ENCODE results near the gene RELB. TPM values are rescaled to one million over a fixed set of nuclear protein-coding genes. Genes with fewer than 3 reads are reported as not detected.

RELB gene
- total RNA-seq, 1 donor from 2014 or later = 9.5 TPM

DNA sequence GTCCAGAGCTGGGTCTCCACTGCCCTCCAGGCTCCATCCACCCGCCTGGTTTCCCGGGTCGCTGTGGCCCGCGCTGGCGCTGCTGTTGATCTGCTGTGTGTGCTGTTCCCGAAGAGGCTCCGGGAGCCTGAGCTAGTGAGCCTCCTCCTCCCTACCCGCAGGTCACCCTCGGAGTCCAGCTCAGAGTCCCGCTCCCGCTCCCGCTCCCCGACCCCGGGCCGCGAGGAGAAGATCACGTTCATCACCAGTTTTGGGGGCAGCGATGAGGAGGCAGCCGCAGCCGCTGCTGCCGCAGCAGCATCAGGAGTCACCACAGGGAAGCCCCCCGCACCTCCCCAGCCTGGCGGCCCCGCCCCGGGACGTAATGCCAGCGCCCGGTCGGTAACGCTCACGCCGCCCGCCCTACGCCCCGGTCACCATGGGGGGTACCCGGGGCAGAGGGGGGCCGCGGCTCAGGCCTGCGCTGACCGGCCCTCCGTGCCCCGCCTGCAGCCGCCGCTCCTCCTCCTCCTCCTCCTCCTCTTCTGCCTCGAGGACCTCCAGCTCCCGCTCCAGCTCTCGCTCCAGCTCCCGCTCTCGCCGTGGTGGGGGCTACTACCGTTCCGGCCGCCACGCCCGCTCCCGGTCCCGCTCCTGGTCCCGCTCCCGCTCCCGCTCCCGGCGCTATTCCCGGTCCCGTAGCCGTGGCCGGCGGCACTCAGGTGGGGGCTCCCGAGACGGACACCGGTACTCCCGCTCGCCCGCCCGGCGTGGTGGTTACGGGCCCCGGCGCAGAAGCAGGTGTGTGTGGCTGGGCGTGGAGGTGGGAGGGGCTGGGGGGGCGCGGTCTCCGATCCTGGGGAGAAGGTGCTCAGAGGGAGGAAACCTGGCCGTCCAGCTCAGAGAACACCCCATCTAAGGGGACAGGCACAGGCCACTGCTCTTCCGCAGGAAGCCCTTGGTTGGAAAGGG, 62.9 kb downstream of the RELB start:
- no peak for DNase-seq

DNA sequence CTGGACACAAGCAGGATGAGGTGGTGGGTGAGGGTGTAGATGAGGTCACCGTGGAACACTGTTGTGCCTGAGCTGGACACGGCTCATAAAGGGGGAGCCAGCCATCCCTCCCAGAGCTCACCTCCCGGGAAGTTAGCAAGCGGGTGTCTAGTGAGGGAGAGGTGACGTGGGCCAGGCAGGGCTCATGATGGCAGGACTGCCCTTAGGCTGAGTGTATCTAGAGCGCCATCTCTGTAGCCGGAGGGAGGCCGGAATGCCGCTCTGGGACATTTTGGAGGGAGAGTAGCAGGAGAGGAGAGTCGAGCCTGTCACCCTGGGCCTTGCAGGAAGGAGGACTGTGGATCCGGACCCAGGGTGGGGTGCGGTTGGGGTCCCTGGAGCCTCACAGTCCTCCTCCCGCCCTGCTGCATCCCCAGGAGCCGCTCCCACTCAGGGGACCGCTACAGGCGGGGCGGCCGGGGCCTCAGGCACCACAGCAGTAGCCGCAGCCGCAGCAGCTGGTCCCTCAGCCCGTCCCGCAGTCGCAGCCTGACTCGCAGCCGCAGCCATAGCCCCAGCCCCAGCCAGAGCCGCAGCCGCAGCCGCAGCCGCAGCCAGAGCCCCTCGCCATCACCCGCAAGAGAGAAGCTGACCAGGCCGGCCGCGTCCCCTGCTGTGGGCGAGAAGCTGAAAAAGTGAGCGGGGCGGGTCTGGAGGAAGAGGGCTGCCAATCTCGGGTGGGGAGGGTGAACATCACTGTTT, 65.8 kb downstream of the RELB start:
- DNase-seq = no peak

DNA sequence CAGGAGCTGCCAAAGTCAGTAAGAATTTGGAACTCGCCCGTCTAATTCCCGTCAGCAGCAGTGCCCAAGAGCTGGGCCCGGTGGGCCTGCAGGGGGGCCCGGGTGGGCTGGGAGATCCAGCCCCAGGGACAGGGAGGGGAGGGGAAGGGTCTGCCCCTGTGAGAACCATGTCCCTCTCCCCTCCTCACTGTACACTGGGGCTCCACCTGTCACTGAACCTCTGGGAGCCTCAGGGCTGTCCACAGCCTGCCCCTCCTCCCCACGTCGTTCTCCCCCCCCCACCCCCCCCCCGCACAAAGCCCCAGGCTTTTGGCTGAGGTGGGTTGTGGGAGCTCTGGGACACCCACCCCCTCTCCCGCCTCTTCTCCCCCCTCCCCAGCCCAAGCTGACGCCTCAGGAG, 66.8 kb downstream of the RELB start:
- no peak for DNase-seq

DNA sequence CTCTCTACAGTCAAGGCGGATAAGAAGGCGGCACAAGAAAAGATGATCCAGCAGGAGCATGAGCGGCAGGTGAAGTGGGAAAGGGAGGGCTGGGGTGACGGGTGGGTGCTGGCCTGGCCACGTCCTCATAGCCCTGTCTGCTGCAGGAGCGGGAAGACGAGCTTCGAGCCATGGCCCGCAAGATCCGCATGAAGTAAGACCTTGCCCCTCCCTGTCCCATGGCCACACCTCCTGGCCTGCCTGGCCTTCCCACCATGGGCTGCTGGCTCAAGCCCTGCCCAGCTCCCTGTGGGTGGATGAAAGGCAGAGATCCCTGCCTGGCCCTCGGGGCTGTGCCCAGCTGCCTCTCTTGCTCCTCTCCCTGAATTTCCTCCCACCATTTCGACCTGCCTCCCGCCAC, 67.8 kb downstream of the RELB start:
- DNase-seq = no peak

DNA sequence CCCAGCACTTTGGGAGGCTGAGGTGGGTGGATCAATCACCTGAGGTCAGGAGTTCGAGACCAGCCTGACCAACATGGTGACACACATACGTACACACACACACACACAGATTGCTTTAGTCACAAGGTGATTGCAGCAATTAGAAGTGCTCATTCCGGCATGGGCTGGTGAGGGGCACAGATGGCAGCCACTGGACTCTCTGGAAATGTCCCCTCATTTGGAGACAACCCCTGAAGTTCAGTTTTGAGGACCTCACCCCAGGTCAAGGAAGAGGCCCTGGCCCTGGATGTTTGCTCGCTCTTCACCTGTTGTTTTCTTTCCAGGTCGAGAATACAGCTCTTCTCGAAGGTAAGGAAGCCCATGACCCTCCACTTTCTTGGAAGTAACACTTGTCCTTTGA, 69.0 kb downstream of the RELB start:
- DNase-seq = no peak

DNA sequence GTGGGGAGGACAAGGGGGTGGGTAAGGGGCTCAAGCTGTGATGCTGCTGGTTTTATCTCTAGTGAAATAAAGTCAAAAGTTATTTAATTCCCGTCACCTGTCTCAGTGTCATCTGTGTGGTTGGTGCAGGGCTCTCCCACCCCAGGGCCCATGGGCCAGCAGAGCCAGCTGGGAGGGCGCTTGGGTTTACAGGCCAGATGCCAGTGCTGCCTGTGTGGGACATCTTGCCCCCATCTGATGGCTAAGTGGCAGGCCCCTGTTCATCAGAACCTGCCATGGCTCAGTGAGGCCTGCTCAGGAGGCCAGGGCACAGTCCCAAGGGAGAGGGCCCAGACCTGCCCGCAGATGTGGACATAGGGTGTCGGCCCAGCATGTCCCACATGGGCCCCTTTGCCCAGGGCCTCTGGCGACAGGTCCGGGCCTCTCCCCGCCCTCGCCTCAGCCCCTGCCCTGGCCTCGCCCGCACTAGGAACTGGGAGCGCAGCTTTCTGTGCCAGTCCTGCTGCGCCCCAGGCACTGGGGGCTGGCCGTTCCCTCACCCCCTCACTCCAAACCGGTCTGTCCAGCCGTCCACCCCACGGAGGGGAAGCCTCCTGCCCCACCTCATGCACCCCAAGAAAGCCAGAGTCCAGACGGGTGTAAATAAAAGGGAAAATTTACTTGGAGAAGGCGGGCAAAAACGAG, 69.7 kb downstream of the RELB start:
- DNase-seq = no peak

DNA sequence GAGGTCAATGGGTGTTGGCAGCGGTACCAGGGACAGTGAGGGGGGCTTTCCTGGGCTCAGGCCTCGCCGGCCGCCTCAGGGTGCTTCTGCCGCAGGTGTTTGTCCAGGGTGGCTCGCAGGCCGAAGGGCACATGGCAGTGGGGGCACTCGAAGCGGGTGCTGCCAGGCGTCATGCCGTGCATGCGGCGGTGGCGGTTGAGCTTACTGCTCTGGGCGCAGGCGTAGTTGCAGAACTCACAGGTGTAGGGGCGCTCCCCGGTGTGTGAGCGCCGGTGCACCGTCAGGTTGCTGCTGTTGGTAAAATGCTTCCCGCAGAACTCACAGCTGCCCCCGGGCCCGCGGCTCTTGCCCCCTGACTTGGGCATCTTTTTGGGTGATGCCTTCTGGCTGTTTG, 70.3 kb downstream of the RELB start:
- no peak for DNase-seq

DNA sequence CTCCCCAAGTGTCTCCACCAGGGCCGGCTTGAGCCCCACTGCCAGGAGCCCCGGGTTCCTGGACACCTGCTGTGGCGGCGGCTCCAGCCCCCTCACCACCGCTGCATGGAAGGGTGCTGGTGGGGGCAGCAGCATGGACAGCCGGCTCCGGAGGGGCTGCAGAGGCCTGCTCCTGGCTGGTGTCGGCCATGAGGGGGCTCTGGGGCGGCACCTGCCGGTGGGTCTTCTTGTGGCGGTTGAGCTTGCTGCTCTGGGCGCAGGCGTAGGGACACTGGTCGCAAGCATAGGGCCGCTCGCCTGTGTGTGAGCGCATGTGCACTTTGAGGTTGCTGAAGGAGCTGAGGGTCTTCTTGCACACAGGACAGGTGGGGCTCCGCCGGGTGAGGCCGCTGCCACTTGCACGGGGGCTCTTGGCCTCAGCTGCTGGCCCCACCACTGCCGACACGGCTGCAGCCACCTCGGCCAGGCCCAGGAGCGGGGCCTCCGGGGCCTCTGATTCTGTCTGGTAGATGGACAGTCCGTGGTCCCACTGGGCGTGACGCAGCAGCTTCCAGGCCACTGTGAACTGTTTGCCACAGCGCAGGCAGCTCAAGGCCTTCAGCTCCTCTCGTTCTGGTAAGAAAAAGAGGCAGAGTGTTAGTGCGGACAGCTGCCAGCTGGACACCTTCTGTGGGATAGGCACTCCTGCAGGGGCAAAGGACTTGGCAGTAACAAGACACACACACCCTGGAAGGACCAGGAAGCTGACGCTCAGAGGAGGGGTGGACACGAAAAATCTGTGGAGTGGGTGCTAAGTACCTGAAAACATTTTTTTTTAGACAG, 70.9 kb downstream of the RELB start:
- DNase-seq = no peak

DNA sequence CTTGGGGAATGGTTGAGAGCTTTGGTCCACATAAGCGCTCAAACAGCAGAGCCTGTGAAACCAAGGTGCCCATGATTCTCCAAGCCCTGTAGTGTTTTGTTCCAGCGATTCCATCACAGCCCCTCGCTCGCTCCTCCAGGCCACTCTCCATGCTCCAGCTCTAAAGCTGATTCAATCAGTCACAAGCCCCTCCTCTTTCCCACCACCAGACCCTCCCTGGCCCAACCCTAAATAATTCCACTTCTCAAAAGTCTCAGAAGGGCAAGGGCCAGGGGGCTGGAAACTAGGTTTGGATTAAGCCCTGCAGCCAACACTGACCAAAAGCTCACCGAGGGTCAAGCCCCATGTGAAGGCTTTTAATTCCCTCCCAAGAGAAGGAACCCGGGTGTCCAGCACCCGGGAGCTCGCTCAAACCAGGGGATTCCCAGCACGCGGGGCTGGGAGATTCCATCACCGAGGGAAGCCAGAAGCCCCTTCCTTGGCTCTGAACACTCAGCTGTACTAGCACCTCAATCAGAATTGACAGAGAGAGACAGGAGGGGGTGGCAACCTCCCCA, 73.6 kb downstream of the RELB start:
- DNase-seq = peak; percentile 11

DNA sequence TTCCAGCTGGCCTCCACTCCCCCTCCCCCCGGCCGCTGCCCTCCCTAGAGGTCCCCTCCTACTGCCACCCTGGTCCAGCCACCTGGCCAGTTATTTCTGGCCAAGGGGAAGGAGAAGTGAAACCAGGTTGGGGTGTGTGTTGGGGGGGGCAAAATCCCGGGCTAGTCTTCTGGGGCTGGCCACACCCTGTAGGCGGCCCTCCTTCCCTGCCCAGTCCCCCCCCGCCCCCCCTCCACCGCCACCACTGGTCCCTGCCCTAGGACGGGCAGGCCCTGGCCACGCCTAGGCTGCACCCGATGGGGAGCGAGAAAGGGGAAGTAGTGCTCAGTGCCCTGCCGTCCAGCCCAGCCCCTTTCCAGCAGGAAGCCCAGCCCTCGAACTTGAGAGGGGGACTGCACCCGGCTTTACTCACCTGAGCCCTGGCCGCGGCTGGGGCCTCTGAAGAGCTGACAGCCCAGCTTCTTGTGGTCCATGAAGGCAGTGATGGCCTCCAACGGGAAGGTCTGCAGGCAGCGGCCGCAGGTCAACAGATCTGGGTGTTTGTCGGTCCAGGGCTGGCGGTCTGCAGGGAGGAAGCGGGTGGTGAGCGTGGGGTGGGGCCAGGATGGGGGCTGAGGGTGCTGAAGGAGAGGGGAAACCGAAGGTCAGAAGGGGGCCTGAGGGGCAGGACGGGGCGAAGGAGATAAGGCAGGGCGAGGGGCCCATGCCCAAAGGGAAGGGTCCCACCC, 74.2 kb downstream of the RELB start:
- DNase-seq = peak; percentile 50

DNA sequence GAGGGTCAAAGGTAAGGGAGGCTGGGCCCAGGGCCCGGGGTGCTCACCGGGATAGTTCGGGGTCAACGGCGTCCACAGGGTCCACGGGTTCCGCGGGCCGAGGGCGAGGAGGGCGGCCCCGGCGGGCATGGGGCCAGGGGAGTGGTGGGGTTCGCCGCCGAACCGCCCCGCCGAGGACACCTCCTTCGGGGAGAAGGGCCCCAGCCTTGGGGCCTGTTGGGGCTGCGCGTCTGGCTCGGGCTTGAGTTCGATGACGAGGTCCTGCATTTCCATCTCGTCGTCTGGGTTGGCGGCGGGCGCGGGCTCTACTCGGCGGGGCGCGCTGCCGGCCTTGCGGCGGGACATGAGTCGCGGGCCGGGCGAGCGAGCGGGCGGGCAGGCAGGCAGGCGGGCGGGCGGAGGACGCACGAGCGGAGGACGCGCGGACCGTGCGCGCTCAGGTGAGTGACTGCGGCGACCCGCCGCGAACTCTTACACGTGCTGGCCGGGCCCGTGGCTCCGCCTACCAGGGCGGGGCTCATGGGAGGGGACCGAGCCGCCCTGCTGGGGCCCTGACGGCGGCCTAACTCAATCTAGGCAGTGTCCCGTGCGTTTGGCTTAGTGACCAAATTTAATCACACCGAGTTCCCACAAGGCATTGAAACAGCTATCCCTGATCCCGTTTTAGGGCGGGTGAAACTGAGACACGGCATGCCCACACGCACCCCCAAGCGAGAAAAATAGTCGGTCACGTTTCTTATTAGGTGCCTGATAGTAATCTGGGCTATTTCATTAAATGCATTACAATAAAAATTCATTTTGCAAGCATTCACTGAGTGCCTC, 75.0 kb downstream of the RELB start, which contains the start of gene ZNF296:
Gene ZNF296 (minus strand): TSS at position 450 of the 822 bp plus-strand sequence. CDS start 105 bp downstream, at position 345.
- peak; percentile 63 for DNase-seq

DNA sequence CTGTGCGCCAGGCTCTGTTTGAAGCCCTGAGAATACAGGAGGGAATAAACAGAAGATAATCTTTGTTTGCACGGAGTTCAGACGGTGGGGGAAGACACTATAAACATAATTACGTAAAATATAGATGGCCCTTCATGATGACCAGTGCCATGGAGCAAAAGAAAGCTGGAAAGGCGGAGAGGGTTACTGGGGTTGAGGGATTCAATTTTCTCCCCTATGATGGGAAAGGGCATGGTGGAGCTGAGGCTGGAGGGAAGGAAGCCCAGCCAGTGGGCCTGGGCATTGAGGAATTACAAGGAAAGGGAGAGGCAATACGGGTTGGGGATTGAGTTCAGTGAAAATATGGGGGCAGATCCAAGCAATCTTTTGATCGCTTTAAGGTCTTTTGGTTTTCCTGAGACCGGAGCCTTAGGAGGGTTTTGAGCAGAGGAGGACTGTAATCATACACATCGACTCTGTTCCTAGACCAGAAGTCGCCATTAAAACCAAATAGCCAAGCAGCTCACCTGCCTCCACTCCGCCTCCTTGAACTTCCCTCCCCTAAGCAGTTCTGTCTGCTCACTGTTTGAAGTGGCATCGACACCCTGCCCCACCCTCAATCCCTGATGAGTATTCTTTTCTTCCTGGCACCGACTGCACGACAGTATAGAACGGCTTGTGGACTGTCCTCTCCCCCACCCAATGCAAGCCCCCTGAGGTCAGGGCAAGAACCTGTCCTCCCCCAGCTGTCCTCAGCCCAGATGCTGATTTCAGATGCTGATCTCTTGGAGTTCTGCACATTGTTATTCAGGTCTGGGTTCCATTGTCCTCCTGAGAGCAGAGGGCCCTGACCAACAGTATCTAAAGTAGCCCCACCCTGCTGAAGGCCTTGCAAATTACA, 75.8 kb downstream of the RELB start:
- DNase-seq = no peak

DNA sequence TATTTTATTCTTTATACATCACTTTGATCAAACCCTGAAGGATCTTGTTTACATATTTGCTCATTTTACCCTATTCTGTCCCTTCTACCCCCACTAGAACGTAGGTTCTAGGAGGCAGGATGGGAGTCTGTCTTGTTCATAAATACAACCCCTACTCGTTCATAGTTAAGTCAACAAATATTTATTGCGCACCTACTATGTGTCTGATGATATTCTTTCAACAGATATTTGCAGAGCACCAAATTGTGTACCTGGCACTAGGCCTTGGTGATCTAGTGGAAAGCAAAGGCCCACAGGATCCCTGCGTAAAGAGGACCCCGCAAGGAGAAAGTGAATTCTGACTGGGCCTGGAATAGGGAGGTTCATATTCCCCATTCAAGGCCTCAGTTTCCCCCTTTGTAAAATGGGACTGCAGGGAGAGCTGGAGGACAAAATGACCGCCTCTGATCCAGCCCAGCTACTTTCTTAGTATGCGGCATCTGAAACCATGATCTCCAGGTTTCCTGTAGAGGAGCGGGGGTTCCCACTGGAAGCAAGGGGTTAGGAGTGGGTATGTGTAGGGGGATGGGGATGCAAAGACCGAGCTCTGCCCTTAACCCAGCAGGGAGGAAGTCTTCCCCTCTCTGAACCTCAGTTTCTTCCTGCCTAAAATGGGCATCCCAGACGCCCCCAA, 77.3 kb downstream of the RELB start:
- DNase-seq = no peak

DNA sequence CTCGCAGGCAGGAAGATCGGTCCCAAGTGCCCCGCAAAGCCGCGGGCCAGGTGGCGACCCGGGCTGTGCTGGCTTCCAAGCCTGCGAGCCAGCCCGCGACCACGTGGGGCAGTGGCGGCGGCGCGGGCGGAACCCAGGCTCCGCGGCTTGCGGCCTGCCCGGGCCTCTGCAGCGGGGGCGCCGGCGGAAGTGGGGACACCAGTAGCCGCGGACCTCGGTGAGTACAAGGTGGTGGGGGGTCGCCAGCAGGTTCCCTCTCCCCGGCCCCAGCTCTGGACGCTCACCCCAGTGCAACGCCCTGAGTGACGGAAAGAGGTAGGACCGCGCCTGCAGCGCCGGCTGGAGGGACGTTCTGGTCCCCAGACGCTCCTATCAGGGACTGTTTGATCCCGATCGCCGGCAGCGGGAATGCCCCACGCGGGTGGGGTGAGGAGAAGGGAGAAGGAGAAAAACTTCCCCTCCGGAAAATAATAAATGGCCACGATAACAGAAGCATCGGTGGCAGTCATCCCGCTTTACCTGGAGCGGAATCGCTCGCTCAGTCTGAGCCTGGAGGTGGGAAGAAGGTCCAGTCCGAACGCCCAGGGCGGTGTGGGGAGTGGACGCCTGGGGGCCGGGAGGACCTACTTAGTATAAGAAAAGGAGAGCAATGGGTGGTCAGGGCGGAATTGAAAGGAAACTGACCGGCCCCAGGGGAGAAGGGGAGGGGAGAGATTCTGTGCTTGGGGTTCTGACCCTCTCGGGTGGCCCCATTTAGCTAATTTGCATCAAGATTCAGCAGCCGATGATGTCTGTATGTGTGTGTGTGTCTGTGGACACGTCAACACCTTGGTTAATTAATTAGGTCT, 78.0 kb downstream of the RELB start, which contains the start of gene GEMIN7:
Gene GEMIN7 (plus strand): TSS at position 198 of the 848 bp plus-strand sequence. CDS start 10,855 bp downstream, outside the sequence.
- DNase-seq = peak; percentile 81

DNA sequence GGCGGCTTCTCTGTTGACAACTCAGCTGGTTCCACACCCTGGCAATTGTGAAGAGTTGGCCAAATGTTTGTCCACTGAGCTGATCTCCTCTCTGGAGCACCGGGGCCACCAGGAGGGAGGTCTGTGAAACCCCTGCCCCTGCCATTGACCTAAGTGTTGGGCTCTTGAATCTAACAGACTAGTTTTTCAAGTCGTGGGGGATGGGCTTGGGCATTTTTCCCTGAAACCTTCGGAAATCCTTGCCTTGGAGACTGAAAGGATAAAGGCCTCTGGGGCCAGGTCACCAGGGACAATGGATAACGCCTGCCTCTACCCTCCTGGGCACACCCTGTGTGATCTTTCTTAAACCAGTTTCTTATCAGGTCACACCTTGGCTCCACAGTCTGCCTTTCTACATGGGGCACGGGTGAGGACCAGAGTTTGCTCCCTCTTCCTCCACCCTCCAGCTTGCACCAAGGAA, 78.7 kb downstream of the RELB start:
- no peak for DNase-seq

DNA sequence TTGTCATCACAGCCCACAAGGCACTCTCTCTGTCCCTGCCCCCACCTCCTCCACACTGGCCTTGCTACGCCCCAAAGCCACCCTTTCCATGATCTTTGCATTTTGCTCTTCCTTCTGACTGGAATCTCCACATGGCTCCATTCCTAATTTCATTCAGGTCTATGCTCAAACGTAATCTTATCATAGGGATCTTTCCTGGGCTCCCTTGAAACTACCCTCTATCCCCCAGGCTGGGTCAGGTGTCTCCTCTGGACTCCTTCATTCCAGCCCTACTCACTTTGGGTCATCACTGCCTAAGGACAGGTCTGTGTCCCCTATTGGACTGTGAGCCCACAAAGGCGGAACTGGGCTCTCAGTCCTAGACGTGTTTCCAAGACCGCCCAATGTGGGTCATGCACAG, 80.9 kb downstream of the RELB start:
- no peak for DNase-seq

DNA sequence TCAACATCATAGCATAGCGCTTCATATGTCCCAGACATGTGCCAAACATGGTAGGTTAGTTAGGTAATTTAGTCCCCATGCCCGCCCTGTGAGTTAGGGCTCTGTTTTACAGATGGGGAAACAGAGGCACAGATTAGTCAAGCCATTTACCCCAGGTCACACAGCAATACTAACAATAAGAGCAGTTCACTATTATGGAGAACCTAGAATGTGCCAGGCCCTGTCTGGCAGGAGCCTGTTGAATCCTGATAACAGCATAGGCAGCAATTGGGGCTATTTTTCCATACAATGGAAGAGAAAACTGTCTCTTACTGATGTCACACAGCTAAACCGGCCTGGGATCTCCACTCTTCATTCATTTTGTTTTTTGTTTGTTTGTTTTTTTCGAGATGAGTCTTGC, 85.2 kb downstream of the RELB start:
- no peak for DNase-seq

All from tongue (tissue), 2 donors.